Activated CD4-positive, alpha-beta T cell treated with anti-CD3 and anti-CD28 coated beads for 1 hour (primary cell): Measurements from ENCODE around the gene SLC1A2.
A peak's percentile ranks its signal among the peaks of the same experiment; 100 is the strongest.

Experiments
- DNase-seq: peaks from one replicate; pipeline ENCODE4 v3.0.0-alpha.2; 2020

The SLC1A2 gene

DNA sequence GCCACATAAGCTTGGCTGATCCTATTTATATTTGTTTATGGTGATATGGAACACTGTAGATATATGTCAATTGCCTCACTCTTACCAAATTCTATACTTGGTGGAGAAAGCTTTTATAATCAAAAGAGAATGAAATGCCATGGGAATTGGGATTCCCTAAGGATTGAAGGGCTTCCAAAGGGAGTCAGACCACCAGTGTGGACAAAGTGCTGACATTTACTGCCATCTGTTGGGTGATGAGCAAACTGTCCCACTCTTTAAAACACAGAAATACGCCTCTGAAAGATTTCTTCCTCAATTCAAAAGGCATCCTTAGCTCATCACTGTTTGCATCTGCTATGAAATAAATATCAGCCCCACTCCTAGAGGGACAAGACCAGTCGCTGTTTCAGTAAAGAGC, 7.1 kb downstream of the SLC1A2 start:
- no peak for DNase-seq

DNA sequence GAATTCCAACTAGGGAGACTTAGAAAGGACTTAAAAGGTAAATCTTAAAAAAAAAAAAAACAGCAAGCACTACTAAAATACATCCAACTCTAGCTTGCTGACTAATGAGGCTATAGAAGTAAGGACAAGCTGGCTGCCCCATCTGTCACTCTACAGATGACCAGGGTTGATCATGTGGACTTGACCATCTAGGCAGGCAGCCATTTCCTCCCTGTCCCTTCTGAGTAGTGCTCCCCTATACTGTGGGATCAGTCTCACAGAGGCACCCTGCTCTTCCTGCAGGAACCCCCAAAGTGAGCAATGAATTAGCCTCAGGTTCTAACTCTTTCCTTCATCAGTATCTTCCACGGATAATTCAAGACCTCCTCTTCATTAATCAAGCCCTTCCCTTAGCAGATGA, 12.3 kb downstream of the SLC1A2 start:
- no peak for DNase-seq

DNA sequence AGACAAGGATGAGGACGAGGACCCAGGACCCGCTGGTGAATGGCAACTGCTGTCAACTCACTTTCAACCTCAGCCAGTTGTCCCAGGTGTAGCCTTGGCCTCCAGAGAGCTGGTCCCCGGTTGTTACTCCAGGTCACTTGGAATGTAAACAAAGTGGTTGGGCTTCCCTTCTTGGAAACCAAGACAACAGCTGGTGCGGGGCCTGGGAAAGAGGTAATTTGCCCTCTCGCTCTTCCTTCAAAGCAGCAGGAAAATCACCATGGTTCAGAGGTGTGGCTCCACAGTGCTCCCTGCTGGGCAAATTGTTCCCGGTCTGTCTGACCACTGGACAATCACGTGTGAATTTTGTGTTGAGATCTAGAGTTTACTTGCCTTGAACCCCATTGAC, 15.0 kb downstream of the SLC1A2 start:
- DNase-seq, result no peak

DNA sequence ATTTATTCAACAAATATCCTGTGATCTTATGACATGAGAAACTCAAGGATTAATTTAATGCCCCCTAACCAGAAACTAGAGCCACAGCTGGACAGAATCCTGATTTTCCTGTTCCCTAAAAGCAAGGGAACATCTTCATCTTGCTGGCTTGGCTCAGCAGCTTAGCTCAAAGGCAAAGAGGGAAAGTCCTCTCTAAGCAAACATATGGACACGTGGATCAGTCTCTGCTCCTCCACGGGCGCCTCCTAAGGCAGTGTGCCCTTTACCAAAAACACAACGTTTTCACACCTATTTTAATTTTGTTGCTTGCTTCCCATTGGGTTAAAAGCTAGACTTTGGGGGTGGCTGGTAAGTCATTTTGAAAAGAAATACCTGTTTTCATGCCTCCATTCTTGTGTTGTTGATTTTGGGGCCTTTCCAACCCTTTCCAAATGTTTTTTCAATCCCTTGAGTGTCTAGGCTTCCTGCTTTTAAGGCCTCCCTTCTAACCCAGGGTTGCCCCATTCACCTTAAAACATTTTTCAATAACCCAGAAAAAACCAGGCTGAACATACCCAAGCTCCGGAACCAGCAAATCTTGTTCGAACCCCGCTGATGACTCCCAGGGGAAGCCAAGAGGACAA, 15.5 kb downstream of the SLC1A2 start:
- no peak for DNase-seq

GRCh38 chr11:35402751-35403660, 16.4 kb downstream of the SLC1A2 start:
- DNase-seq, result no peak

DNA sequence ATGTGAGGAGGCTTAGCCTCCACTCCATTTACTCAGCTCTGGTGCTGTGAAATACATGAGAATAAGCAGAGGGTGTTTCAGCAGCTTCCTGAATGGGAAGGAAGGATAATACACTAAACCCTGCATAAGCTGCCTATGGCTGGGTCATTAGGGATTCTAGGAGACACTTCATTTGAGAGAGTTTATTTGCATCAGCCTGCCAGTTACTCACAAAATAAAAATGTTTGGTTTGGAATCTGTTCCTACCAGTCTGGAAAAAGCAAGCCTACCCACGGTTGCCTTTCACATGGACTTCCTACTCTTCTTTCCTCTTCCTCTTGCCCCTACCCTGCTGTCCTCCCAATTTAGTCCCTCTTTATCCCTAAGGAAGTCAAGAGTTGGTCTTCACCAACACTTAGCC, 20.5 kb downstream of the SLC1A2 start:
- no peak for DNase-seq

DNA sequence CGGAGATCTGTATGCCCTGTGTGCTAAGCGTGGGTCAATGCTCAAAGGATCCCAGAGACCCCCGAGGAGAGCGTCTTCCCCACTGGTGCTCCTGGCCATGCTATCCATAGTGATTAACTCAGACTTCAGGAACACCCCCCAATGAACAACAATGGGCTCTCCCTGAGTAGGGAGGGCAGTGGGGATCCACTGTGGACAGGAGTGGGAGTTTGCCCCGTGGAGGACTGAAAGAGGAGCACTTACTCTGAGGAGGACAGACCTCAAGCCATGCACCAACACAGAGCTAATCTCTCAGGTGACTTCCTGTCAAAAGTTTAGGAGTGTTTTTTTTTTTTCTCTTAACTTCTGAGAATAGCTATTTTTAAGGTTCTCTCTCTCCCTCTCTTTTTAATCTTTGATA, 24.4 kb downstream of the SLC1A2 start:
- DNase-seq, result no peak

DNA sequence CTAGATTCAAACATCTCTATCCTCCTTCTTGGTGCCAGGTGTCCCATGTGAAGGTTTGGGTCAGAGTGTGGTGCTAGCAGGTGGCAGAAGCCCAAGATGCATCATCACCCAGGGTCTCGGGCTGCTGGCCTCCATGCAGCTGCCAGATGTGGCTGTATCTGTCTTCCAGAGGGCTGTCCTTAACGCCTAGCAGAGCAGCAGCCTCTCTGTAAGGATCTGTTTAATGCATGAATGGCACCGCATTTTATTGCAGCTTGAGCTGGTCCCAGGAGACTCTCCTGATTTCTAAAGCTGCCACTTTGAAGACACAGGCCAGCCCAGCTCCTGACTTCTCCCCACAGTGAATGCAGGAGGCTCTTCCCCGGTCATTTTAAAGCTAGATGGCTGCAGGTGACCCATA, 26.3 kb downstream of the SLC1A2 start:
- no peak for DNase-seq

GRCh38 chr11:35391922-35392688, 27.3 kb downstream of the SLC1A2 start:
- DNase-seq, result peak; percentile 81

- DNase-seq, result no peak
Measured at GRCh38 chr11:35390737-35391682, 28.3 kb downstream of the SLC1A2 start.

- no peak for DNase-seq
Measured at GRCh38 chr11:35389897-35390465, 29.4 kb downstream of the SLC1A2 start.

DNA sequence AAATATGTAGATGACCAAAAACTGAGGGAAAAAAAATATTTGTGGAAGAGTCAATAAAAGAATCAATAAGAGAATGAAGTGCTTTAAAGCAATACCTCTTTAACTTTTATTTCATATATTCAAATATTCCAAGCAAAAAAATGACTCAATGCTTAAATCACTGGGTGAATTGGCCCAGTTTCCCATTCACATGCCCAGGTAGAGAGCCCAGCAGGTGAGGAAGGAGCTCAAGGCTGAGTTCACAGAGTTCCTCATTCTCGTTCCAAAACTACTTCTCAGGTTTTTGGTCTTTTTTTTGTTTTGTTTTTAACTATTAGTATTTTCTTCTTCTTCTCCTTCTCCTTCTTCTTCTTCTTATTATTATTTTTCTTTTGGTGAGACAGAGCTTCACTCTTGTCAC, 30.2 kb downstream of the SLC1A2 start:
- no peak for DNase-seq

GRCh38 chr11:35388061-35388460, 31.3 kb downstream of the SLC1A2 start:
- no peak for DNase-seq

GRCh38 chr11:35387111-35387982, 32.0 kb downstream of the SLC1A2 start:
- no peak for DNase-seq

GRCh38 chr11:35383953-35384352, 35.4 kb downstream of the SLC1A2 start:
- DNase-seq, result no peak

GRCh38 chr11:35381709-35382322, 37.5 kb downstream of the SLC1A2 start:
- no peak for DNase-seq

DNA sequence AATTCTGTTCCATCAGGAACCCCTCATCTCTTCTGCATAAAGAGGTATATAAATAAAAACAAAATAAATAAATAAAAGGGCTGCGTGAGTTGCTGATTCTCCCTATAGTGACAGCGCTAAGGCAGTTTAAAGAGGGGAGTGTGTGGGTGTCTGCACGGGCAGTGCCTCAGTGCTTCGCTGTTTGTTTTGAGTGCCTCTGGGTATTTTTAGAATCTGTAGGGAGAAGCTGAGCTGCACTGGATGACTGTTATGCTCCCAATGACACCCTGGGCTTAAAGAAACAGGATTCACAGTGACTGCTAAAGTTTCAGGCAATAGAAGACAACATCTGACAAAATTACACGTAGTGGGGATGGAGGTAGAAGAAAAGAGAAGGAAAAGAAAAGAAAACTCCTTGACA, 38.8 kb downstream of the SLC1A2 start:
- no peak for DNase-seq

GRCh38 chr11:35377262-35377661, 42.1 kb downstream of the SLC1A2 start:
- DNase-seq, result no peak

- no peak for DNase-seq
Measured at GRCh38 chr11:35376613-35377012, 42.7 kb downstream of the SLC1A2 start.

DNA sequence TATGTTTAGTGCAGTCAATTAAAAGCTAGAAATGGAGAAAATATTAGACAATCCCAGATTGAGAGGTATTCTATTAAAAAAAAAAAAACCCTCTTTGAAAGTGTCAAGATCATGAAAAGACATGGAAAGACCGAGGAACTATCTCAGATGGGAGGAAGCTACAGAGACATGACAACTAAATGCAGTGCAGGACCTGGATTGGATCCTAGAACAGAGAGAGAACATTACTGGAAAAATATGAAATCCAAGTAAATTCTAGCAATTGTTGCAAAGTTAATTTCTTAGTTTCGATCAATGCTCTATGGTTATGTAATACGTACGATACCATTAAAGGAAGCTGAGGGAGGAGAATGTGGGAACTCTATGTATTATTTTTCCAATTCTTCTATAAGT, 43.2 kb downstream of the SLC1A2 start:
- DNase-seq, result no peak
